H1 (cell line): Measurements from ENCODE around the gene ADGRV1. TPM values are rescaled to one million over a fixed set of nuclear protein-coding genes. Genes with fewer than 3 reads are reported as not detected.

ENCODE experiments used
- CTCF ChIA-PET: fragments of 300-600 bp; sonication (Branson Sonifier 250); formaldehyde crosslinking; loops from one replicate; lab custom pipeline; 2021; ENCODE audit not compliant: partially characterized antibody; lab: Charles Lee
- POLR2A ChIA-PET: fragments of 300-600 bp; sonication (Branson Sonifier 250); formaldehyde crosslinking; loops from one replicate; lab custom pipeline; 2021; ENCODE audit warnings: inconsistent platforms; ENCODE audit not compliant: partially characterized antibody; lab: Charles Lee
- DNase-seq, 2 experiments: peaks; one replicate each; pipeline versions ENCODE4 v3.0.0 to v3.0.0-alpha.2; 2010 to 2022; ENCODE audit warnings: low spot score in 2 of 2, low read depth in 1 of 2, mixed read lengths in 1 of 2
- FAIRE-seq: peaks from 2 replicates; lab custom pipeline; 2011; peaks lifted over from hg19 to GRCh38; lab: Jason Lieb, UNC
- H2AFZ ChIP-seq: 2 replicates; pipeline ENCODE4 v1.8.1; 2012; ENCODE audit warnings: low read length, inconsistent platforms
- H2AK5ac ChIP-seq: 2 replicates; pipeline ENCODE4 v1.6.1; 2013; ENCODE audit warnings: low read depth, low read length
- H2BK120ac ChIP-seq: replicated peaks from 2 replicates; pipeline ENCODE3; 2013; ENCODE audit warnings: low read depth, low read length, inconsistent platforms
- H2BK12ac ChIP-seq: 2 replicates; pipeline ENCODE4 v1.6.1; 2013; ENCODE audit warnings: low read depth, low read length
- H2BK15ac ChIP-seq: 2 replicates; pipeline ENCODE4 v1.6.1; 2013; ENCODE audit warnings: low read length
- H2BK20ac ChIP-seq: 2 replicates; pipeline ENCODE4 v1.6.1; 2013; ENCODE audit warnings: low read length
- H2BK5ac ChIP-seq: 2 replicates; pipeline ENCODE4 v1.6.1; 2013; ENCODE audit warnings: low read depth, low read length
- H3K14ac ChIP-seq: 2 replicates; pipeline ENCODE4 v1.6.1; 2013; ENCODE audit warnings: inconsistent platforms; ENCODE audit not compliant: insufficient read length
- H3K18ac ChIP-seq: 2 replicates; pipeline ENCODE4 v1.6.1; 2013; ENCODE audit warnings: low read length; ENCODE audit errors: extremely low read depth
- H3K23ac ChIP-seq: 2 replicates; pipeline ENCODE4 v1.6.1; 2013; ENCODE audit warnings: inconsistent platforms; ENCODE audit not compliant: insufficient read length
- H3K23me2 ChIP-seq: 2 replicates; pipeline ENCODE4 v1.6.1; 2013; ENCODE audit warnings: low read depth, low read length
- H3K27ac ChIP-seq: 2 replicates; pipeline ENCODE4 v1.6.1; 2011; ENCODE audit warnings: low read depth, low read length, inconsistent platforms
- H3K27me3 ChIP-seq, 4 experiments: replicated peaks in 1 of 4; 1 replicate in 1 of 4; 2 replicates in 3 of 4; pipeline versions ENCODE4 v1.6.1 to v1.8.1; 2011 to 2013; ENCODE audit warnings: low read length in 3 of 4, mild to moderate bottlenecking in 3 of 4, inconsistent platforms in 2 of 4, mixed read lengths in 2 of 4, moderate library complexity in 1 of 4; ENCODE audit not compliant: control insufficient read depth in 3 of 4, insufficient read depth in 3 of 4; ENCODE audit errors: extremely low read depth in 1 of 4
- H3K36me3 ChIP-seq, 4 experiments: 2 replicates each; pipeline versions ENCODE4 v1.6.1 to v1.8.1; 2011 to 2013; ENCODE audit warnings: mild to moderate bottlenecking in 4 of 4, low read length in 3 of 4, moderate library complexity in 2 of 4, control low read depth in 1 of 4, inconsistent platforms in 1 of 4; ENCODE audit not compliant: insufficient read depth in 4 of 4, control insufficient read depth in 2 of 4
- H3K4ac ChIP-seq: replicated peaks from 2 replicates; pipeline ENCODE3; 2013; ENCODE audit warnings: low read length, low read depth, mixed read lengths, inconsistent platforms; ENCODE audit not compliant: insufficient read length
- H3K4me1 ChIP-seq, 4 experiments: replicated peaks in 1 of 4; 1 replicate in 1 of 4; 2 replicates in 3 of 4; pipeline versions ENCODE4 v1.6.1 to v1.8.1; 2011 to 2013; ENCODE audit warnings: low read length in 3 of 4, inconsistent platforms in 2 of 4, mixed read lengths in 1 of 4; ENCODE audit not compliant: insufficient read depth in 4 of 4, control insufficient read depth in 3 of 4
- H3K4me2 ChIP-seq, 2 experiments: 2 replicates each; pipeline versions ENCODE4 v1.6.1 to v1.8.1; 2011 to 2013; ENCODE audit warnings: low read depth in 2 of 2, low read length in 2 of 2, control low read depth in 1 of 2, inconsistent platforms in 1 of 2, mild to moderate bottlenecking in 1 of 2; ENCODE audit not compliant: insufficient read depth in 1 of 2
- H3K4me3 ChIP-seq, 4 experiments: fragments of 200-600, 300-600 bp in 1 of 4; sonication (generic), shearing (Covaris generic), sonication (Bioruptor Twin) in 1 of 4; 2 replicates each; pipeline versions ENCODE4 v1.5.1 to v1.8.1; 2011 to 2016; ENCODE audit warnings: low read length in 4 of 4, low read depth in 3 of 4, control low read depth in 2 of 4, inconsistent platforms in 2 of 4, mild to moderate bottlenecking in 2 of 4, mixed read lengths in 1 of 4, moderate library complexity in 1 of 4; ENCODE audit not compliant: insufficient read depth in 2 of 4; ENCODE audit errors: extremely low read depth in 1 of 4
- H3K56ac ChIP-seq: replicated peaks from 2 replicates; pipeline ENCODE3; 2013; ENCODE audit warnings: low read depth, mild to moderate bottlenecking, mixed read lengths, low read length, inconsistent platforms; ENCODE audit not compliant: insufficient read length
- H3K79me1 ChIP-seq: 2 replicates; pipeline ENCODE4 v1.6.1; 2013; ENCODE audit warnings: low read depth, low read length, control low read depth
- H3K79me2 ChIP-seq, 2 experiments: 2 replicates each; pipeline versions ENCODE4 v1.6.1 to v1.8.1; 2012 to 2013; ENCODE audit warnings: low read length in 2 of 2, mild to moderate bottlenecking in 2 of 2, inconsistent platforms in 1 of 2; ENCODE audit not compliant: insufficient read depth in 2 of 2, control insufficient read depth in 1 of 2
- H3K9ac ChIP-seq, 4 experiments: replicated peaks in 1 of 4; 1 replicate in 1 of 4; 2 replicates in 3 of 4; pipeline versions ENCODE4 v1.6.1 to v1.8.1; 2011 to 2013; ENCODE audit warnings: low read depth in 3 of 4, low read length in 3 of 4, control low read depth in 2 of 4, mild to moderate bottlenecking in 2 of 4, moderate library complexity in 2 of 4, inconsistent platforms in 1 of 4; ENCODE audit errors: extremely low read depth in 1 of 4
- H3K9me3 ChIP-seq, 2 experiments: 2 replicates each; pipeline versions ENCODE4 v1.6.1 to v1.8.1; 2012 to 2013; ENCODE audit warnings: mild to moderate bottlenecking in 2 of 2, moderate library complexity in 2 of 2, control low read depth in 1 of 2, inconsistent platforms in 1 of 2, low read depth in 1 of 2, low read length in 1 of 2, mixed read lengths in 1 of 2; ENCODE audit not compliant: insufficient read depth in 2 of 2
- H4K20me1 ChIP-seq, 2 experiments: replicated peaks in 1 of 2; 2 replicates each; pipeline versions ENCODE3 to v1.8.1; 2011 to 2013; ENCODE audit warnings: inconsistent platforms in 2 of 2, low read length in 2 of 2, mild to moderate bottlenecking in 1 of 2; ENCODE audit not compliant: insufficient read depth in 2 of 2, control insufficient read depth in 1 of 2
- H4K5ac ChIP-seq: 2 replicates; pipeline ENCODE4 v1.6.1; 2013; ENCODE audit warnings: low read length, low read depth, mixed read lengths, inconsistent platforms; ENCODE audit not compliant: insufficient read length
- H4K8ac ChIP-seq: 2 replicates; pipeline ENCODE4 v1.8.0; 2013; ENCODE audit warnings: mild to moderate bottlenecking, moderate library complexity, low read length, inconsistent platforms; ENCODE audit not compliant: insufficient read depth; ENCODE audit errors: extremely low read depth
- H4K91ac ChIP-seq: replicated peaks from 2 replicates; pipeline ENCODE3; 2013; ENCODE audit warnings: low read length, mixed read lengths, inconsistent platforms; ENCODE audit not compliant: insufficient read length
- E2F6 ChIP-seq: IDR thresholded peaks from 2 replicates; pipeline ENCODE4 v1.6.1; 2012; ENCODE audit warnings: inconsistent platforms
- FOSL1 ChIP-seq: IDR thresholded peaks from 2 replicates; pipeline ENCODE4 v1.6.1; 2011; ENCODE audit warnings: mild to moderate bottlenecking, low read depth, low read length, moderate library complexity; ENCODE audit not compliant: insufficient read depth
- WGBS, 2 experiments: shearing (Covaris generic) in 1 of 2; methylation state at CpG; one replicate each; pipeline versions ENCODE4 v1.1.6 to v1.1.7; 2013 to 2015; ENCODE audit warnings: low lambda C conversion rate in 2 of 2, mixed read lengths in 2 of 2, inconsistent platforms in 1 of 2, low coverage in 1 of 2, missing lambda C conversion rate in 1 of 2; ENCODE audit not compliant: insufficient replicate concordance in 2 of 2, insufficient coverage in 1 of 2, insufficient read length in 1 of 2; ENCODE audit errors: extremely low coverage in 1 of 2, missing lambda C conversion rate in 1 of 2; 5-methylcytosine and 5-hydroxymethylcytosine counted together
- polyA plus RNA-seq, 7 experiments: library from polyadenylated mRNA; depleted of rRNA in 3 of 7; stranded (reverse) in 5 of 7; unstranded in 2 of 7; fragments of >200 nt in 5 of 7; fragments of 200-250 nt in 2 of 7; gene quantifications; 1 replicate in 5 of 7; 2 replicates in 1 of 7; 4 replicates in 1 of 7; pipeline versions ENCODE4 v1.2.1 to v1.2.3, GENCODE V29; 2011 to 2013; ENCODE audit warnings: missing spikeins in 2 of 7, mixed read lengths in 2 of 7
- total RNA-seq: library from RNA; stranded (reverse); fragmentation: NEBNext Ultra II Directional; extraction: Animal tissue kit (Norgen Biotek cat#: 25700); gene quantifications from 2 replicates; pipeline ENCODE4 v1.2.1, GENCODE V29; 2021

ADGRV1 gene
- total and polyA plus RNA-seq, 2 of the 8 experiments (the other 6 are each of a cell fraction or from before 2014, with no cell fraction given) = 53.1 to 62.2 TPM

- no peak for FAIRE-seq
- H3K79me2 ChIP-seq = no peaks in the 10 kb centered on the region
Measured at GRCh38 chr5:90947667-90948066, 389.1 kb downstream of the ADGRV1 start.

More at GRCh38 chr5:90947667-90948066, 389.1 kb downstream of the ADGRV1 start:
- no peak overlapping the region for H3K4ac ChIP-seq
- H3K4me1 ChIP-seq = no peaks in the 10 kb centered on the region
- no peak overlapping the region for H2BK5ac ChIP-seq
- no peak overlapping the region for H2BK20ac ChIP-seq
- no peaks in the 10 kb centered on the region for H3K36me3 ChIP-seq
- no peaks in the 10 kb centered on the region for H3K79me1 ChIP-seq
- no peaks in the 10 kb centered on the region for H4K20me1 ChIP-seq
- no peak overlapping the region for H4K5ac ChIP-seq
- no peak overlapping the region for H4K8ac ChIP-seq
- ChIA-PET CTCF (no interaction called here), POLR2A (no interaction called here)
- no peak overlapping the region for H2BK12ac ChIP-seq
- no peak overlapping the region for H3K56ac ChIP-seq
- no peak overlapping the region for H3K14ac ChIP-seq
- H2BK15ac ChIP-seq = no peak overlapping the region
- no peak overlapping the region for H3K27ac ChIP-seq
- no peak for DNase-seq
- no peaks in the 10 kb centered on the region for H3K9me3 ChIP-seq
- H2AK5ac ChIP-seq = no peak overlapping the region
- H3K4me2 ChIP-seq = no peak overlapping the region
- H2BK120ac ChIP-seq = no peak overlapping the region
- 81% methylated on average over 1 of the region's 1 CpG; no CpG with 5 or more reads in 1 of the 2 experiments for WGBS, 2 experiments
- no peak overlapping the region for H2AFZ ChIP-seq
- peaks cover 0 to 1% (median 0%) of the 10 kb centered on the region in 4 experiments; a peak in 1 of 7 replicates for H3K27me3 ChIP-seq
- TF ChIP-seq E2F6 (no peak), FOSL1 (no peak)
- H3K23ac ChIP-seq = no peak overlapping the region
- H3K9ac ChIP-seq = no peak overlapping the region
- H3K18ac ChIP-seq = no peak overlapping the region
- H3K4me3 ChIP-seq = no peak overlapping the region
- H4K91ac ChIP-seq = no peak overlapping the region
- H3K23me2 ChIP-seq = no peaks in the 10 kb centered on the region
